ENCODE data around the gene LAS1L. TPM values are rescaled to one million over a fixed set of nuclear protein-coding genes. Genes with fewer than 3 reads are reported as not detected.

Gene LAS1L
- total and polyA plus RNA-seq, 8 donors, result 1.4 to 23.7 (median 18.8) TPM

DNA sequence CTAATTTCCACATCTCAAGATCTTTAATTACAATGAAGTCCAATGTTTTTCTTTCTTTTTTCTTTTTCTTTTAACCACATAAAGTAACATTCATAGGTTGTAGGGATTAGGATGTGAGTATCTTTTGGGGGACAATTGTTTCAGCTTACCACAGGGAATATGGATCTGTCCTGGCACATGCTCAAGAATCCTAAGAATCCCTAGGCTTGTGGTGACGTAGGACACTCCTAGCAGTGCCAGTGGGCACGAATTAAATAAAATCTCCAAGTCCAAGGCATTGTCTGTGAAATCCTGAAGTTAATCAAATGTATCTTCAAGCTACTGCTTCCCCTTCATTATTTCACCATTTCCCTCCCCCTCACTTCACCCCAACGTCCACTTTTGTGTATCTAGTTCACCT, 2.6 kb upstream of the LAS1L start:
- no peak overlapping the region for H3K27ac ChIP-seq
- H3K4me3 ChIP-seq, result no peak overlapping the region
- DNase-seq, result no peak
- 35 to 54% (median 41%) methylated on average over 3 of the region's 3 CpGs for WGBS, 5 donors
- TF ChIP-seq POLR2AphosphoS5 (IDR thresholded peaks at IDR 0.05), result no peak
- no peak for TF ChIP-seq POLR2A (IDR thresholded peaks at IDR 0.05)
- TF ChIP-seq, protein P1, sequence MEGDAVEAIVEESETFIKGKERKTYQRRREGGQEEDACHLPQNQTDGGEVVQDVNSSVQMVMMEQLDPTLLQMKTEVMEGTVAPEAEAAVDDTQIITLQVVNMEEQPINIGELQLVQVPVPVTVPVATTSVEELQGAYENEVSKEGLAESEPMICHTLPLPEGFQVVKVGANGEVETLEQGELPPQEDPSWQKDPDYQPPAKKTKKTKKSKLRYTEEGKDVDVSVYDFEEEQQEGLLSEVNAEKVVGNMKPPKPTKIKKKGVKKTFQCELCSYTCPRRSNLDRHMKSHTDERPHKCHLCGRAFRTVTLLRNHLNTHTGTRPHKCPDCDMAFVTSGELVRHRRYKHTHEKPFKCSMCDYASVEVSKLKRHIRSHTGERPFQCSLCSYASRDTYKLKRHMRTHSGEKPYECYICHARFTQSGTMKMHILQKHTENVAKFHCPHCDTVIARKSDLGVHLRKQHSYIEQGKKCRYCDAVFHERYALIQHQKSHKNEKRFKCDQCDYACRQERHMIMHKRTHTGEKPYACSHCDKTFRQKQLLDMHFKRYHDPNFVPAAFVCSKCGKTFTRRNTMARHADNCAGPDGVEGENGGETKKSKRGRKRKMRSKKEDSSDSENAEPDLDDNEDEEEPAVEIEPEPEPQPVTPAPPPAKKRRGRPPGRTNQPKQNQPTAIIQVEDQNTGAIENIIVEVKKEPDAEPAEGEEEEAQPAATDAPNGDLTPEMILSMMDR (IDR thresholded peaks at IDR 0.05), result no peak
- TF ChIP-seq EP300 (IDR thresholded peaks at IDR 0.05), result no peak
- H3K9me3 ChIP-seq, result no peaks in the 10 kb centered on the region
- H3K36me3 ChIP-seq, result peaks cover 0 to 2% (median under 1%) of the 10 kb centered on the region in 4 donors
- intact Hi-C loops (cut with DNase I; ENCODE audit: low total_unique reads), result no loop called here
- H3K4me1 ChIP-seq, result peaks cover 0 to 16% (median 14%) of the 10 kb centered on the region in 4 donors
- H3K27me3 ChIP-seq, result peaks cover 0 to under 1% (median 0%) of the 10 kb centered on the region in 3 donors

DNA sequence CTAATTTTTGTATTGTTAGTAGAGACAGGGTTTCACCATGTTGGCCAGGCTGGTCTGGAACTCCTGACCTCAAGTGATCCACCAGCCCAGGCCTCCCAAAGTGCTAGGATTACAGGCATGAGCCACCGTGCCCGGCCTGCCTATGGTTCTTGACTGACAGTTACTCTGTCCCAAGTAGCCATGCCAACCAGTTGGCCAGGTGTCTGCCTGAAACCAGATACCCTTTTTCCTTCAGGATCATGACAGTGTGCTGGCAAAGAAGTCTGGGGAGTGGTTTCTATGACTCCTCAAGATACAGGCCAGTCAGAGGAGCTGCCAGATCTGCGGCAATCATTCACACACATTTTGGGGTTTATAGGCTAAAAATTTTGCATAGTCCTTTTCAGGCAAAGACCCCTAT, 1.7 kb upstream of the LAS1L start:
- no peaks in the 10 kb centered on the region for H3K9me3 ChIP-seq
- TF ChIP-seq, protein P1 (IDR thresholded peaks at IDR 0.05), result no peak
- no peak for TF ChIP-seq EP300 (IDR thresholded peaks at IDR 0.05)
- no peak for TF ChIP-seq POLR2AphosphoS5 (IDR thresholded peaks at IDR 0.05)
- TF ChIP-seq POLR2A (IDR thresholded peaks at IDR 0.05), result no peak
- no peak overlapping the region for H3K27ac ChIP-seq
- peaks cover 0 to 16% (median 14%) of the 10 kb centered on the region in 4 donors for H3K4me1 ChIP-seq
- DNase-seq, result no peak
- WGBS, 5 donors, result 92 to 100% (median 94%) methylated on average over 1 to 3 of the region's 3 CpGs
- H3K4me3 ChIP-seq, result no peak overlapping the region
- intact Hi-C loops (cut with DNase I; ENCODE audit: low total_unique reads), result no loop called here
- peaks cover 0 to 11% (median 10%) of the 10 kb centered on the region in 4 donors for H3K36me3 ChIP-seq
- peaks cover 0 to 2% (median 0%) of the 10 kb centered on the region in 3 donors for H3K27me3 ChIP-seq

DNA sequence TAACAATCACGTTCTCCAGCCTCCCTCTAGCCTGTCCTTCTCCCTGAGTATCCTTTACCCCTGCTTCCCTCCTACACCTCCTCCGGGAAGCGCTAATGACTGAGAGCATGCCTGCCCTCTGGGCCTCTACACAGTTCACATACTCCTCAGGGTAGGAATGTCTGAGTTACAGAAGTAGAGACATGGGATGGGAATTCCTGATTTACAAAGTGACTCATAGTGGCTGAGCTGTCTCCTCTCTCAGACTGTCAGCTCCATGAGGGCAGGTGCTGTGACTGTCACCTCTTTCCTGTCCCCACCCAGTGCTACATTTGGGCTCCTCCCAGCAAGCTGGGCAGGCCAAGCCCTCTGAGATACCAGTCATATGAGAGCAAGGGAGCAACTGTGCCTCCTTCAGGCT, 2.6 kb downstream of the LAS1L start:
- TF ChIP-seq, protein P1 (IDR thresholded peaks at IDR 0.05), result no peak
- TF ChIP-seq EP300 (IDR thresholded peaks at IDR 0.05) (no peak), POLR2A (IDR thresholded peaks at IDR 0.05) (no peak), POLR2AphosphoS5 (IDR thresholded peaks at IDR 0.05) (no peak)
- H3K27ac ChIP-seq, result no peak overlapping the region
- no peak for DNase-seq
- H3K9me3 ChIP-seq, result no peaks in the 10 kb centered on the region
- no peak overlapping the region for H3K4me3 ChIP-seq
- H3K4me1 ChIP-seq, result peaks cover 0 to 17% (median 15%) of the 10 kb centered on the region in 4 donors
- intact Hi-C loops (cut with DNase I; ENCODE audit: low total_unique reads), result no loop called here
- H3K36me3 ChIP-seq, result peaks cover 0 to 50% (median 44%) of the 10 kb centered on the region in 4 donors
- WGBS, 5 donors, result 81 to 96% (median 86%) methylated on average over 3 of the region's 3 CpGs
- peaks cover 0 to 2% (median 0%) of the 10 kb centered on the region in 3 donors for H3K27me3 ChIP-seq

DNA sequence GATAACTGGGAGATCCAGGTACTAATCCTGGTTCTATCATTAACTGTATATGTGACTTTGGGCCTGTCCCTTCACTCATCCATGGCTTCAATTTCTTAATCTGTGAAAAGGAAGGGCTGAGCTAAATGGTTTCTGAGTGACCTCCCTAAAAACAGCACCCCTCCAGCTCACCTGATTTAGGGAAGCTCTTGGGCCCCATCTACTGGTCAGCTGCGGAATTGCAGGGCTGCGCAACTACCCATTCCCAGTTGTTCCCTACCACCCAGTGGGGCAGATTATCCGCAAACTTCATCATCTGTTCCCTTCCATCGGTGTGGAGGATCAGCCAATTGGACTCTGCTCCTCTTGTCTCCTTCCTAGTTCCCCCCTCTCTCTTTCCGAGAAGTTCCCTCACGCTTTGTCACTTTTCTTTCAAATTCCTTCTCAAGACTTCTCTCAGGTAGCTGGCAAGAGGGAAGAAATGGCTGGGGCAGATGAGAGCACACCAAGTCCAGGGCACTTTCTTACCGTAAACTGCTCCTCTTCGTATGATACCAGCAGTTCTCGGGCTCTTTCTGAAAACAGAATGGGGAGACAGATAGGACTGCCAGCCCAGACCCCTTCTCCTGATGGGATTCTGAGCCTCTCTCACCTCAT, 5.8 kb downstream of the LAS1L start:
- peaks cover 0 to 2% (median 0%) of the 10 kb centered on the region in 3 donors for H3K27me3 ChIP-seq
- H3K36me3 ChIP-seq, result peaks cover 0 to 80% (median 74%) of the 10 kb centered on the region in 4 donors
- H3K9me3 ChIP-seq, result no peaks in the 10 kb centered on the region
- H3K27ac ChIP-seq, result no peak overlapping the region
- no peak for TF ChIP-seq POLR2A (IDR thresholded peaks at IDR 0.05)
- no peak for TF ChIP-seq POLR2AphosphoS5 (IDR thresholded peaks at IDR 0.05)
- TF ChIP-seq, protein P1 (IDR thresholded peaks at IDR 0.05), result peak in 5 of 7 experiments; percentile 40 to 99 (median 83)
- TF ChIP-seq EP300 (IDR thresholded peaks at IDR 0.05), result no peak
- WGBS, 5 donors, result 34 to 54% (median 46%) methylated on average over 8 to 9 of the region's 9 CpGs
- intact Hi-C loops (cut with DNase I; ENCODE audit: low total_unique reads), result no loop called here
- no peak overlapping the region for H3K4me3 ChIP-seq
- peaks cover 0 to 15% (median 13%) of the 10 kb centered on the region in 4 donors for H3K4me1 ChIP-seq
- peak; percentile 53 to 61 for DNase-seq
